ENCODE measurements around the gene LRRC8B.

GRCh38 chr1:89547563-89548116, 23.0 kb downstream of the LRRC8B start:
- TF ChIP-seq POLR2AphosphoS5 (IDR thresholded peaks at IDR 0.05) (no peak), CTCF (IDR thresholded peaks at IDR 0.05) (no peak), POLR2A (IDR thresholded peaks at IDR 0.05; ENCODE audit: low read depth) (no peak)
